Fibroblast of lung (primary cell): ENCODE results near the gene DDX27. TPM values are rescaled to one million over a fixed set of nuclear protein-coding genes. Genes with fewer than 3 reads are reported as not detected.

Experiments
- DNase-seq, 2 donors: peaks; one replicate each; pipeline versions ENCODE4 v3.0.0 to v3.0.0-alpha.2; 2010; ENCODE audit warnings: low read depth in 2 of 2
- H2AFZ ChIP-seq: 2 replicates; pipeline ENCODE4 v1.5.1; 2012; ENCODE audit warnings: low read length, control low read depth, inconsistent platforms
- H3K27ac ChIP-seq: 2 replicates; pipeline ENCODE4 v1.5.1; 2011; ENCODE audit warnings: low read length, control low read depth; ENCODE audit not compliant: insufficient read depth
- H3K27me3 ChIP-seq: 2 replicates; pipeline ENCODE4 v1.5.1; 2011; ENCODE audit warnings: mild to moderate bottlenecking, low read length; ENCODE audit not compliant: control insufficient read depth, insufficient read depth
- H3K36me3 ChIP-seq: 2 replicates; pipeline ENCODE4 v1.5.1; 2011; ENCODE audit warnings: low read length; ENCODE audit not compliant: control insufficient read depth, insufficient read depth
- H3K4me1 ChIP-seq: 2 replicates; pipeline ENCODE4 v1.5.1; 2011; ENCODE audit warnings: low read length; ENCODE audit not compliant: control insufficient read depth, insufficient read depth; ENCODE audit errors: extremely low read depth
- H3K4me2 ChIP-seq: 2 replicates; pipeline ENCODE4 v1.5.1; 2011; ENCODE audit warnings: low read length, control low read depth; ENCODE audit not compliant: insufficient read depth; ENCODE audit errors: extremely low read depth
- H3K4me3 ChIP-seq, 4 experiments: fragments of 200-600 bp in 1 of 4; sonication (generic) in 1 of 4; replicated peaks in 1 of 4; 2 replicates each; pipeline ENCODE4 v1.5.1; 2011 to 2016; ENCODE audit warnings: low read length in 4 of 4, low read depth in 3 of 4, mild to moderate bottlenecking in 3 of 4, control low read depth in 2 of 4, inconsistent platforms in 1 of 4, mixed read lengths in 1 of 4; ENCODE audit not compliant: insufficient read depth in 1 of 4; ENCODE audit errors: control extremely low read depth in 1 of 4
- H3K79me2 ChIP-seq: 2 replicates; pipeline ENCODE4 v1.5.1; 2012; ENCODE audit warnings: mild to moderate bottlenecking, low read length, inconsistent platforms; ENCODE audit not compliant: control insufficient read depth, insufficient read depth
- H3K9ac ChIP-seq: 2 replicates; pipeline ENCODE4 v1.5.1; 2011; ENCODE audit warnings: mild to moderate bottlenecking, low read length, control low read depth; ENCODE audit not compliant: insufficient read depth
- H3K9me3 ChIP-seq: 2 replicates; pipeline ENCODE4 v1.5.1; 2012; ENCODE audit warnings: low read depth, low read length; ENCODE audit not compliant: control insufficient read depth, insufficient read depth
- H4K20me1 ChIP-seq: 2 replicates; pipeline ENCODE4 v1.5.1; 2011; ENCODE audit warnings: low read length; ENCODE audit not compliant: control insufficient read depth, insufficient read depth; ENCODE audit errors: extremely low read depth
- CTCF ChIP-seq, 2 donors: IDR thresholded peaks in 1 of 2; conservative IDR thresholded peaks in 1 of 2; 1 replicate in 1 of 2; 2 replicates in 1 of 2; pipeline ENCODE4 v1.5.1; 2011 to 2012; ENCODE audit warnings: low read length in 2 of 2, control low read depth in 1 of 2, inconsistent platforms in 1 of 2, low read depth in 1 of 2, mild to moderate bottlenecking in 1 of 2
- EZH2 ChIP-seq: IDR thresholded peaks from 2 replicates; pipeline ENCODE4 v1.5.1; 2012; ENCODE audit warnings: low read length, control low read depth, mild to moderate bottlenecking; ENCODE audit errors: missing control alignments
- polyA plus RNA-seq, 2 donors: library from polyadenylated mRNA; depleted of rRNA in 1 of 2; stranded (reverse) in 1 of 2; unstranded in 1 of 2; fragments of >200 nt; gene quantifications; 2 replicates each; pipeline ENCODE4 v1.2.1, GENCODE V29; 2011 to 2012; ENCODE audit warnings: missing spikeins in 1 of 2
- total RNA-seq: library from RNA; depleted of rRNA; stranded (reverse); fragments of >200 nt; gene quantifications from 2 replicates; pipeline ENCODE4 v1.2.1, GENCODE V29; 2014

DDX27 gene
- total and polyA plus RNA-seq, 2 donors (not counting 1 experiment from before 2014, with no cell fraction given): 24.7 to 32.5 TPM

- Histone ChIP-seq H3K4me2 (no peak overlapping the region), H3K9me3 (no peaks in the 10 kb centered on the region), H3K27ac (no peak overlapping the region), H3K4me1 (no peaks in the 10 kb centered on the region), H3K9ac (no peak overlapping the region), H3K27me3 (no peaks in the 10 kb centered on the region), H2AFZ (no peak overlapping the region), H3K36me3 (peaks cover 14% of the 10 kb centered on the region), H3K79me2 (no peaks in the 10 kb centered on the region), H4K20me1 (no peaks in the 10 kb centered on the region), H3K4me3 (no peak overlapping the region)
- no peak for TF ChIP-seq CTCF (conservative IDR thresholded peaks at IDR 0.05 in 1 of 2, IDR thresholded peaks at IDR 0.05 in 1 of 2; ENCODE audit: low read depth in 1 of 2, low read length in 2 of 2)
- no peak for DNase-seq
Observed at GRCh38 chr20:49231471-49231870, 12.3 kb downstream of the DDX27 start.

- Histone ChIP-seq H3K27ac (no peak overlapping the region), H3K4me3 (no peak overlapping the region), H3K36me3 (peaks cover 18% of the 10 kb centered on the region), H3K4me1 (no peaks in the 10 kb centered on the region), H2AFZ (no peak overlapping the region), H3K27me3 (no peaks in the 10 kb centered on the region), H3K9me3 (no peaks in the 10 kb centered on the region), H4K20me1 (no peaks in the 10 kb centered on the region), H3K9ac (no peak overlapping the region), H3K79me2 (no peaks in the 10 kb centered on the region), H3K4me2 (no peak overlapping the region)
- DNase-seq: no peak
- no peak for TF ChIP-seq CTCF (conservative IDR thresholded peaks at IDR 0.05 in 1 of 2, IDR thresholded peaks at IDR 0.05 in 1 of 2; ENCODE audit: low read depth in 1 of 2, low read length in 2 of 2)
Observed at GRCh38 chr20:49233226-49233625, 14.0 kb downstream of the DDX27 start.

- H3K9ac ChIP-seq: no peak overlapping the region
- DNase-seq: no peak
- H3K9me3 ChIP-seq: no peaks in the 10 kb centered on the region
- H3K4me3 ChIP-seq: no peak overlapping the region
- TF ChIP-seq EZH2 (no peak), CTCF (conservative IDR thresholded peaks at IDR 0.05 in 1 of 2, IDR thresholded peaks at IDR 0.05 in 1 of 2; ENCODE audit: low read depth in 1 of 2, low read length in 2 of 2) (no peak)
- H3K27me3 ChIP-seq: no peaks in the 10 kb centered on the region
- H3K36me3 ChIP-seq: peaks cover 20% of the 10 kb centered on the region
- H3K27ac ChIP-seq: no peak overlapping the region
- H3K4me1 ChIP-seq: no peaks in the 10 kb centered on the region
- no peaks in the 10 kb centered on the region for H4K20me1 ChIP-seq
- H3K79me2 ChIP-seq: no peaks in the 10 kb centered on the region
- no peak overlapping the region for H2AFZ ChIP-seq
- H3K4me2 ChIP-seq: no peak overlapping the region
Observed at GRCh38 chr20:49234831-49235230, 15.6 kb downstream of the DDX27 start.
